Activated T-helper 1 cell treated with anti-CD3 and anti-CD28 coated beads, Interleukin-12 subunit alpha, Interleukin-12 subunit beta, Interleukin-2, Interleukin-4 antibody, amounts not matched to agents 30 ng/mL and 10 ng/mL and 1 ng/mL, durations not matched to agents 14 hours and 24 hours and 36 hours (primary cell): ENCODE data around the gene ZNF765. TPM values are rescaled to one million over a fixed set of nuclear protein-coding genes. Genes with fewer than 3 reads are reported as not detected.
"Not testable (repeated sequence)": the region's sequence is repeated elsewhere in the genome, so short reads cannot be mapped to it uniquely, and the experiment has no call there.

Experiments
- DNase-seq: peaks from one replicate; pipeline ENCODE4 v3.0.0; 2021; ENCODE audit warnings: low spot score
- H3K27ac Mint-ChIP-seq: one replicate; pipeline ENCODE4 v1.8.0; 2021; ENCODE audit warnings: mild to moderate bottlenecking, mixed read lengths
- H3K27me3 Mint-ChIP-seq: one replicate; pipeline ENCODE4 v1.8.0; 2022; ENCODE audit warnings: mild to moderate bottlenecking, moderate library complexity, mixed read lengths; ENCODE audit not compliant: insufficient read depth
- H3K36me3 Mint-ChIP-seq: one replicate; pipeline ENCODE4 v1.8.0; 2021; ENCODE audit warnings: low read depth, mixed read lengths
- H3K4me1 Mint-ChIP-seq: one replicate; pipeline ENCODE4 v1.8.0; 2021; ENCODE audit warnings: low read depth, mixed read lengths
- H3K4me3 Mint-ChIP-seq: one replicate; pipeline ENCODE4 v1.8.0; 2021; ENCODE audit warnings: mild to moderate bottlenecking, moderate library complexity, mixed read lengths
- H3K9me3 Mint-ChIP-seq: one replicate; pipeline ENCODE4 v1.8.0; 2021; ENCODE audit warnings: mixed read lengths
- intact Hi-C: fragments of 100-400 bp; cut with micrococcal nuclease; formaldehyde crosslinking; loops from one replicate; pipeline ENCODE4 v1.15.1; 2024
- total RNA-seq: library from RNA; stranded (reverse); gene quantifications from 2 replicates; pipeline ENCODE4 v1.2.3, GENCODE V29; 2022

Gene ZNF765
- total RNA-seq, 1 donor from 2014 or later: 9.2 TPM

GRCh38 chr19:53471916-53472315, 77.0 kb downstream of the ZNF765 start:
- no peak for DNase-seq
- intact Hi-C loops: no loop called here
- H3K27me3 Mint-ChIP-seq: no peaks in the 10 kb centered on the region

GRCh38 chr19:53474832-53475231, 79.9 kb downstream of the ZNF765 start:
- intact Hi-C loops, DNase-seq, H3K4me1 Mint-ChIP-seq, H3K4me3 Mint-ChIP-seq, H3K27me3 Mint-ChIP-seq, H3K27ac Mint-ChIP-seq: not testable (repeated sequence)
- H3K9me3 Mint-ChIP-seq: peaks cover 53% of the 10 kb centered on the region
- peaks cover 33% of the 10 kb centered on the region for H3K36me3 Mint-ChIP-seq

More at GRCh38 chr19:53471916-53472315, 77.0 kb downstream of the ZNF765 start:
- peaks cover 41% of the 10 kb centered on the region for H3K9me3 Mint-ChIP-seq
- no peak overlapping the region for H3K4me3 Mint-ChIP-seq
- H3K4me1 Mint-ChIP-seq: peaks cover 9% of the 10 kb centered on the region
- peaks cover 15% of the 10 kb centered on the region for H3K36me3 Mint-ChIP-seq
- H3K27ac Mint-ChIP-seq: no peak overlapping the region

- intact Hi-C loops, H3K27ac Mint-ChIP-seq, DNase-seq, H3K4me3 Mint-ChIP-seq, H3K4me1 Mint-ChIP-seq, H3K27me3 Mint-ChIP-seq: not testable (repeated sequence)
- Mint-ChIP-seq H3K9me3 (peaks cover 58% of the 10 kb centered on the region), H3K36me3 (peaks cover 36% of the 10 kb centered on the region)
These were observed 80.5 kb downstream of the ZNF765 start for GRCh38 chr19:53475470-53475869.

Other genes starting within 250 kb of the ZNF765 start
- gene ZNF347, start 236.1 kb upstream of the ZNF765 start, total RNA-seq: 6.5 and 7.3 TPM in 2 replicates
- gene ZNF665, start 201.8 kb upstream of the ZNF765 start, total RNA-seq: 1.6 and 2.6 TPM in 2 replicates
- 1.7 and 2.3 TPM in 2 replicates for gene ZNF677, start 140.3 kb upstream of the ZNF765 start, total RNA-seq
- gene VN1R2, start 136.9 kb upstream of the ZNF765 start, total RNA-seq: not detected in 2 replicates
- not detected in 2 replicates for gene VN1R4, start 127.4 kb upstream of the ZNF765 start, total RNA-seq
- gene ZNF845, start 61.4 kb upstream of the ZNF765 start, total RNA-seq: 6.5 and 6.7 TPM in 2 replicates
- 16.5 and 19.0 TPM in 2 replicates for gene ZNF525, start 29.4 kb upstream of the ZNF765 start, total RNA-seq
- 9.9 and 12.3 TPM in 2 replicates for gene ZNF761, start 36.8 kb downstream of the ZNF765 start, total RNA-seq
- 3.7 and 4.3 TPM in 2 replicates for gene ZNF813, start 72.6 kb downstream of the ZNF765 start, total RNA-seq
- gene ZNF331, start 143.0 kb downstream of the ZNF765 start, total RNA-seq: 17.9 and 19.6 TPM in 2 replicates
- not detected in 2 replicates for gene DPRX, start 236.8 kb downstream of the ZNF765 start, total RNA-seq